HG02678 (cell line): ENCODE measurements around the gene FUT3.
"Not testable (repeated sequence)": the region's sequence is repeated elsewhere in the genome, so short reads cannot be mapped to it uniquely, and the experiment has no call there.

Experiments used
- ATAC-seq: cut with Tn5 transposase; IDR thresholded peaks from one replicate; pipeline ENCODE4 v1.9.1; 2021; ENCODE audit warnings: mild to moderate bottlenecking, moderate library complexity; ENCODE audit not compliant: unreplicated experiment

FUT3 gene

GRCh38 chr19:5882421-5882968, 31.2 kb upstream of the FUT3 start:
- no peak for ATAC-seq

- ATAC-seq: no peak
These were observed 30.5 kb upstream of the FUT3 start for GRCh38 chr19:5881543-5882299.

GRCh38 chr19:5880604-5881078, 29.4 kb upstream of the FUT3 start:
- ATAC-seq: no peak

- no peak for ATAC-seq
These were observed 28.9 kb upstream of the FUT3 start for GRCh38 chr19:5880196-5880595.

- ATAC-seq: no peak
These were observed 26.6 kb upstream of the FUT3 start for GRCh38 chr19:5877882-5878281.

- ATAC-seq: no peak
These were observed 26.2 kb upstream of the FUT3 start for GRCh38 chr19:5877427-5877826.

GRCh38 chr19:5874496-5874895, 23.2 kb upstream of the FUT3 start:
- ATAC-seq: not testable (repeated sequence)

GRCh38 chr19:5873617-5874199, 22.5 kb upstream of the FUT3 start:
- no peak for ATAC-seq

GRCh38 chr19:5870986-5871394, 19.7 kb upstream of the FUT3 start:
- ATAC-seq: no peak

- no peak for ATAC-seq
These were observed 16.2 kb upstream of the FUT3 start for GRCh38 chr19:5867201-5868136.

GRCh38 chr19:5865772-5866171, 14.5 kb upstream of the FUT3 start:
- ATAC-seq: no peak

- no peak for ATAC-seq
These were observed 13.7 kb upstream of the FUT3 start for GRCh38 chr19:5864725-5865486.

- no peak for ATAC-seq
These were observed 12.9 kb upstream of the FUT3 start for GRCh38 chr19:5864013-5864720.

GRCh38 chr19:5863030-5863665, 11.9 kb upstream of the FUT3 start:
- no peak for ATAC-seq

- ATAC-seq: no peak
These were observed 6.2 kb upstream of the FUT3 start for GRCh38 chr19:5857203-5858081.

GRCh38 chr19:5855151-5855550, 3.9 kb upstream of the FUT3 start:
- ATAC-seq: not testable (repeated sequence)

- not testable (repeated sequence) for ATAC-seq
These were observed 2.9 kb upstream of the FUT3 start for GRCh38 chr19:5854121-5854520.

GRCh38 chr19:5850743-5851293, 431 bp downstream of the FUT3 start:
- no peak for ATAC-seq
